KBM-7 (cell line): ENCODE data around the gene INSM1.

Experiments used
- DNase-seq: peaks from one replicate; pipeline ENCODE4 v3.0.0-alpha.2; 2015
- in situ Hi-C: fragments of 300-500 bp; cut with MboI; formaldehyde crosslinking; loops from 2 replicates; pipeline ENCODE4 v1.14.3; 2020; ENCODE audit warnings: low sequenced_read_pairs, low pct_unique_long_range_greater_than_20kb, mixed read lengths

Gene INSM1

DNA sequence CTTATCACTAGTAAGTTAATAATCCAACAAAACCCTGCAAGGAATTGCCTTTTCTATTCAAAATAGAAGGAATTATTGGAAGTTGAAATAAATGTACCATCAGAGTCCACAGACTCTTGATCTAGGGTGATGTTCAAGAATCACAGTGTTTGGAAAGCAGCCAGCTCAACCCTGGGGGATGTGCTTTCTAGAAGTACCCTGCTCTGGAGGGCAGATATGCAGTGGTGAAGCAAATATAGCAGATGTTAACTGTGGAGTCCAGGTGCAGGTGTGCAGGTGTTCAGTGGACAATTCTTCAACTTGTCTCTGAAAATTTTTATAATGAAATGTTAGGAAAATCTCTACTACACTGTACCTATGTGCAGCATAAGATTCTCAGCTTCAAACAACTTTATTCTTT, 9.1 kb upstream of the INSM1 start:
- in situ Hi-C loops = no loop called here
- no peak for DNase-seq

DNA sequence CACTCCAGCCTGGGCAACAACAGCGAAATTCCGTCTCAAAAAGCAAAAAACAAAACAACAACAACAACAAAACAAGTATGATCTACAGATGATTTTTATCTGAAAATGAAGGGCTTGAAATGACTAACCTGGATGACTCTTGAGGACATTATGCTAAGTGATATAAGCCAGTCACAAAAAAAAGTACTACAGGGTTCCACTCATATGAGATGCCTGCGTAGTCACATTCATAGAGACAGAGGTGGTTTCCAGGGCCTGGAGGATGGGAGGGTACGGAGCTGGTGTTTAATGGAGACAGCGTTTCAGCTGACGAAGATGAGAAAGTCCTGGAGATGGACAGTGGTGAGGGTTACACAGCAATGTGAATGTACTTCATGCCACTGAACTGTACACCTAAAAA, 8.3 kb upstream of the INSM1 start:
- in situ Hi-C loops = no loop called here
- DNase-seq = no peak

GRCh38 chr20:20360464-20360863, 7.4 kb upstream of the INSM1 start:
- in situ Hi-C loops = no loop called here
- peak; percentile 81 for DNase-seq

- in situ Hi-C loops = no loop called here
- no peak for DNase-seq
Observed at GRCh38 chr20:20362774-20363433, 5.0 kb upstream of the INSM1 start.

DNA sequence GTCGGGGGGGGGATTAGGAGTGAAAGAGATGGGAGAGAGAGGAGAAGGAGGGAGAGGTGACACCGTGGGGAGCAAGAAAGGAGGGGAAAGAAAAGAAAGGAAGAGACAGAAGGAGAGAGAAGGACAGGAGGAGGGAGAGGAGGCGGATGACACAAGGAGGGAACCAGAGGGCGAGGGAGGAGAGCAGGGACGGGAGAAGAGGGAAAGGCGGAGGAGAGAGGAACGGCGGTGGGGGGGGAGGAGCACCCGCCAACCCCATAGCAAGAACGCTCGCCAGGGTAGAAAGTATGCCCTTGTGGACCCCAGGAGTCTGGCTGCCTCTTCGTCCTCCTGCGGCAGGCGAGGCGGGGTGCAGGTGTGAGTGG, 4.5 kb upstream of the INSM1 start:
- no peak for DNase-seq
- in situ Hi-C loops = no loop called here

GRCh38 chr20:20363799-20364592, 3.9 kb upstream of the INSM1 start:
- DNase-seq = no peak
- in situ Hi-C loops = no loop called here

GRCh38 chr20:20364593-20365479, 3.1 kb upstream of the INSM1 start:
- in situ Hi-C loops = no loop called here
- no peak for DNase-seq

- in situ Hi-C loops = no loop called here
- no peak for DNase-seq
Observed at GRCh38 chr20:20365480-20366161, 2.3 kb upstream of the INSM1 start.

- in situ Hi-C loops = no loop called here
- DNase-seq = no peak
Observed at GRCh38 chr20:20366551-20366875, 1.4 kb upstream of the INSM1 start.

- no peak for DNase-seq
- in situ Hi-C loops = no loop called here
Observed at GRCh38 chr20:20366876-20367574, 879 bp upstream of the INSM1 start.

GRCh38 chr20:20368418-20369249, 730 bp downstream of the INSM1 start:
- in situ Hi-C loops = no loop called here
- DNase-seq = no peak

GRCh38 chr20:20369250-20370093, 1.6 kb downstream of the INSM1 start:
- in situ Hi-C loops = no loop called here

GRCh38 chr20:20370094-20370575, 2.2 kb downstream of the INSM1 start:
- in situ Hi-C loops = no loop called here
- DNase-seq = no peak

More at GRCh38 chr20:20369250-20370093, 1.6 kb downstream of the INSM1 start:
- DNase-seq = peak; percentile 29

GRCh38 chr20:20371083-20371482, 3.2 kb downstream of the INSM1 start:
- DNase-seq = no peak
- in situ Hi-C loops = no loop called here

GRCh38 chr20:20371681-20372080, 3.8 kb downstream of the INSM1 start:
- no peak for DNase-seq
- in situ Hi-C loops = no loop called here

DNA sequence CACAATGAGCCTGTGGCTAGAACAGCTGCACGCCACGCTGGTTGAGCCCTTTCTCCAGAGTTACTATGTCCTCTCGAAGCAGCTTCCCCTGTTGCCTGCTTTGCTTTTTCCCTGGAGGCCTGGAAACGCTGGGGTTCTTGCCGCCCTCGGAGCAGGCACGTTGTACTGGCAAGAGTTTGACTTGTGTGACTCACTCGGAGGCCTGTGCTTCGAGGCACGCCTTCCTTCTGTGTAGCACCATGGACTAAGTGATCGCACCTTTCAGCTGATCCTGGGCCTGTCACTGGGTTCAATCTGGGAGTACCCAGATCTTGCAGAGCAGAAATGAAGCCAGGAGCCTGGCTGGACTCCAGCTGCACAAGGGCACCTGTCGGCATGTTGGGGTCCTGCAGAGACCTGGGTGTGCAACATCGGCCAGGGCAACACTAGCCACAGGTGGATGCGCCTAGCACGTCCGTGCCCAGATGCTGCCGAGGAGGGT, 5.2 kb downstream of the INSM1 start:
- in situ Hi-C loops = no loop called here

DNA sequence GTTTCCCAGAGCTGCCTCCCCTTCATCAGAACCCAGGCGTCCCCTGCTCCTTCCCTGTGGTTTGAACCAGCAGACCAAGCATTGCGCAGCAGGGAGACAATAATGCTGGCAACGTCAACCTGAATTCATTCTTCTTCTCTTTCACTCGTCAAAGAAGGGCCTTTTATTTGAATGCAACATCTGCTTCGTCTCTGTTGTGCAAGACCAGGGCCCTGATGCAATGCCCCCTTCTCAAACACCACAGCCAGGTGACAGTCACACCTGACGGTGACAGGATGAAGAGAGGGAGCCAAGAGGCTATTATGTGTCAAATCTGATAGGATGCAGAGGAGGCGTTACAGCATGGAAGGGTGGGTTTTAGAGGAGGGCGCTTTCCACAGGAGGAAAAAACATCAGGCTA, 8.0 kb downstream of the INSM1 start:
- DNase-seq = no peak
- in situ Hi-C loops = no loop called here

More for the DNA sequence above, 5.2 kb downstream of the INSM1 start:
- no peak for DNase-seq
